Hepatocyte (in vitro differentiated cells): ENCODE results near the gene FBXL15. TPM values are rescaled to one million over a fixed set of nuclear protein-coding genes. Genes with fewer than 3 reads are reported as not detected.
A peak's percentile ranks its signal among the peaks of the same experiment; 100 is the strongest.

ENCODE experiments used
- DNase-seq: peaks from one replicate; pipeline ENCODE4 v3.0.0-alpha.2; 2016; ENCODE audit warnings: low spot score
- H2AFZ ChIP-seq: fragments of 200-600 bp; sonication (generic); 2 replicates; pipeline ENCODE4 v1.6.0; 2016; ENCODE audit warnings: antibody characterized with exemption, mild to moderate bottlenecking
- H3K27ac ChIP-seq: fragments of 200-600 bp; sonication (generic); 2 replicates; pipeline ENCODE4 v1.5.1; 2016; ENCODE audit warnings: mild to moderate bottlenecking
- H3K27me3 ChIP-seq: fragments of 200-600 bp; sonication (generic); 2 replicates; pipeline ENCODE4 v1.6.1; 2016
- H3K36me3 ChIP-seq: fragments of 200-600 bp; sonication (generic); replicated peaks from 2 replicates; pipeline ENCODE4 v1.5.1; 2016; ENCODE audit warnings: low read depth; ENCODE audit not compliant: insufficient read depth
- H3K4me1 ChIP-seq: fragments of 200-600 bp; sonication (generic); 2 replicates; pipeline ENCODE4 v1.5.1; 2016; ENCODE audit warnings: mild to moderate bottlenecking, moderate library complexity; ENCODE audit not compliant: insufficient read depth
- H3K4me2 ChIP-seq: fragments of 200-600 bp; sonication (generic); 2 replicates; pipeline ENCODE4 v1.6.0; 2016
- H3K4me3 ChIP-seq: fragments of 200-600 bp; sonication (generic); 2 replicates; pipeline ENCODE4 v1.5.1; 2016; ENCODE audit warnings: mild to moderate bottlenecking
- H3K79me2 ChIP-seq: fragments of 200-600 bp; sonication (generic); 2 replicates; pipeline ENCODE4 v1.6.0; 2017; ENCODE audit warnings: mild to moderate bottlenecking
- H3K9me2 ChIP-seq: fragments of 200-600 bp; sonication (generic); replicated peaks from 2 replicates; pipeline ENCODE4 v1.6.0; 2017; ENCODE audit warnings: mild to moderate bottlenecking; ENCODE audit not compliant: insufficient read depth
- H3K9me3 ChIP-seq: fragments of 200-600 bp; sonication (generic); 2 replicates; pipeline ENCODE4 v1.5.1; 2016; ENCODE audit warnings: low read depth, mild to moderate bottlenecking
- H4K20me1 ChIP-seq: fragments of 200-600 bp; sonication (generic); 2 replicates; pipeline ENCODE4 v1.6.0; 2016; ENCODE audit warnings: mild to moderate bottlenecking; ENCODE audit not compliant: insufficient read depth, poor library complexity, severe bottlenecking
- EZH2 ChIP-seq: fragments of 200-600 bp; sonication (generic); IDR thresholded peaks from 2 replicates; pipeline ENCODE4 v1.6.1; 2016; ENCODE audit warnings: antibody characterized with exemption, mild to moderate bottlenecking, borderline replicate concordance
- EZH2phosphoT487 ChIP-seq: fragments of 200-600 bp; sonication (generic); IDR thresholded peaks from one replicate; pipeline ENCODE4 v1.6.1; 2018; ENCODE audit warnings: antibody characterized with exemption, mild to moderate bottlenecking, low read depth, moderate library complexity; ENCODE audit not compliant: unreplicated experiment, severe bottlenecking
- WGBS: methylation state at CpG from one replicate; pipeline ENCODE4 v1.1.6; 2016; ENCODE audit warnings: low lambda C conversion rate; ENCODE audit errors: missing lambda C conversion rate; 5-methylcytosine and 5-hydroxymethylcytosine counted together
- polyA plus RNA-seq: library from polyadenylated mRNA; unstranded; fragments of >200 nt; fragmentation: Nextera tagmentation; extraction: Ambion mirVana; gene quantifications from 2 replicates; pipeline ENCODE4 v1.2.1, GENCODE V29; 2016
- total RNA-seq: library from RNA; depleted of rRNA; stranded (reverse); fragments of >200 nt; gene quantifications from 2 replicates; pipeline ENCODE4 v1.2.3, GENCODE V29; 2014
- TF ChIP-seq, protein P1 (sequence below): fragments of 200-600 bp; sonication (generic); IDR thresholded peaks from 2 replicates; pipeline ENCODE4 v1.5.1; 2016; ENCODE audit warnings: antibody characterized with exemption, mild to moderate bottlenecking; ENCODE audit not compliant: poor library complexity

Gene FBXL15
- total and polyA plus RNA-seq, 2 experiments from 2014 or later = 16.3 to 42.3 TPM

DNA sequence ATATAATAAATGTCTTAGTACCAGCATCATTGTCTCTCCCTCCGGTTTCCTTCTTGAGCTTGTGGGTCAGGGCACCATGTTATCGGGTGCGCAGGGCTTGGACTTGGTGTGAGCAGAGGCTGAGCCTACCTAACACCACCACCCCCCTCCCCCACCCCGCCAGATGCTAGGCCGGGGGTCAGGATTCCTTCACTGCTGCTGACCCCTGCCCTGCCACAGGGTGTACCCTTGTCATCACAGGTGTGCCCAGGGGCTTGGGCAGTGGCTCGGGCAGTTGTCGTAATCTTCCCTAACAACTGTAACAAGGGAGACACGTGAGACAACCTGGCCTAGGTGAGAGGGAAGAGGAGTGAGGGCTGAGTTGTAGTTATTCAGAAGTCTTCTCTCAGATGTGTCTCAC is 37.8 kb upstream of the FBXL15 start:
- no peaks in the 10 kb centered on the region for H3K9me3 ChIP-seq
- 89% methylated on average over 8 of the region's 8 CpGs for WGBS

GRCh38 chr10:102384053-102384452 is 36.6 kb upstream of the FBXL15 start:
- DNase-seq = no peak
- no peaks in the 10 kb centered on the region for H4K20me1 ChIP-seq
- H3K4me3 ChIP-seq = no peak overlapping the region
- no peak for TF ChIP-seq EZH2phosphoT487
- TF ChIP-seq, protein P1, sequence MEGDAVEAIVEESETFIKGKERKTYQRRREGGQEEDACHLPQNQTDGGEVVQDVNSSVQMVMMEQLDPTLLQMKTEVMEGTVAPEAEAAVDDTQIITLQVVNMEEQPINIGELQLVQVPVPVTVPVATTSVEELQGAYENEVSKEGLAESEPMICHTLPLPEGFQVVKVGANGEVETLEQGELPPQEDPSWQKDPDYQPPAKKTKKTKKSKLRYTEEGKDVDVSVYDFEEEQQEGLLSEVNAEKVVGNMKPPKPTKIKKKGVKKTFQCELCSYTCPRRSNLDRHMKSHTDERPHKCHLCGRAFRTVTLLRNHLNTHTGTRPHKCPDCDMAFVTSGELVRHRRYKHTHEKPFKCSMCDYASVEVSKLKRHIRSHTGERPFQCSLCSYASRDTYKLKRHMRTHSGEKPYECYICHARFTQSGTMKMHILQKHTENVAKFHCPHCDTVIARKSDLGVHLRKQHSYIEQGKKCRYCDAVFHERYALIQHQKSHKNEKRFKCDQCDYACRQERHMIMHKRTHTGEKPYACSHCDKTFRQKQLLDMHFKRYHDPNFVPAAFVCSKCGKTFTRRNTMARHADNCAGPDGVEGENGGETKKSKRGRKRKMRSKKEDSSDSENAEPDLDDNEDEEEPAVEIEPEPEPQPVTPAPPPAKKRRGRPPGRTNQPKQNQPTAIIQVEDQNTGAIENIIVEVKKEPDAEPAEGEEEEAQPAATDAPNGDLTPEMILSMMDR = peak; percentile 25
- TF ChIP-seq EZH2 = no peak
- H3K36me3 ChIP-seq = no peaks in the 10 kb centered on the region
- H3K9me2 ChIP-seq = no peaks in the 10 kb centered on the region
- no peaks in the 10 kb centered on the region for H3K79me2 ChIP-seq
- H3K27ac ChIP-seq = no peak overlapping the region
- no peak overlapping the region for H2AFZ ChIP-seq
- H3K4me2 ChIP-seq = no peak overlapping the region
- H3K27me3 ChIP-seq = no peaks in the 10 kb centered on the region
- H3K9me3 ChIP-seq = no peaks in the 10 kb centered on the region
- H3K4me1 ChIP-seq = no peaks in the 10 kb centered on the region
- WGBS = 50% methylated on average over 6 of the region's 6 CpGs

More for the DNA sequence above, 37.8 kb upstream of the FBXL15 start:
- no peak overlapping the region for H3K4me2 ChIP-seq
- no peaks in the 10 kb centered on the region for H4K20me1 ChIP-seq
- no peak for TF ChIP-seq EZH2phosphoT487
- TF ChIP-seq, protein P1 = no peak
- no peak for TF ChIP-seq EZH2
- H3K79me2 ChIP-seq = no peaks in the 10 kb centered on the region
- no peaks in the 10 kb centered on the region for H3K4me1 ChIP-seq
- H3K9me2 ChIP-seq = no peaks in the 10 kb centered on the region
- H3K36me3 ChIP-seq = no peaks in the 10 kb centered on the region
- H3K27ac ChIP-seq = no peak overlapping the region
- H3K27me3 ChIP-seq = no peaks in the 10 kb centered on the region
- no peak overlapping the region for H2AFZ ChIP-seq
- DNase-seq = no peak
- H3K4me3 ChIP-seq = no peak overlapping the region

DNA sequence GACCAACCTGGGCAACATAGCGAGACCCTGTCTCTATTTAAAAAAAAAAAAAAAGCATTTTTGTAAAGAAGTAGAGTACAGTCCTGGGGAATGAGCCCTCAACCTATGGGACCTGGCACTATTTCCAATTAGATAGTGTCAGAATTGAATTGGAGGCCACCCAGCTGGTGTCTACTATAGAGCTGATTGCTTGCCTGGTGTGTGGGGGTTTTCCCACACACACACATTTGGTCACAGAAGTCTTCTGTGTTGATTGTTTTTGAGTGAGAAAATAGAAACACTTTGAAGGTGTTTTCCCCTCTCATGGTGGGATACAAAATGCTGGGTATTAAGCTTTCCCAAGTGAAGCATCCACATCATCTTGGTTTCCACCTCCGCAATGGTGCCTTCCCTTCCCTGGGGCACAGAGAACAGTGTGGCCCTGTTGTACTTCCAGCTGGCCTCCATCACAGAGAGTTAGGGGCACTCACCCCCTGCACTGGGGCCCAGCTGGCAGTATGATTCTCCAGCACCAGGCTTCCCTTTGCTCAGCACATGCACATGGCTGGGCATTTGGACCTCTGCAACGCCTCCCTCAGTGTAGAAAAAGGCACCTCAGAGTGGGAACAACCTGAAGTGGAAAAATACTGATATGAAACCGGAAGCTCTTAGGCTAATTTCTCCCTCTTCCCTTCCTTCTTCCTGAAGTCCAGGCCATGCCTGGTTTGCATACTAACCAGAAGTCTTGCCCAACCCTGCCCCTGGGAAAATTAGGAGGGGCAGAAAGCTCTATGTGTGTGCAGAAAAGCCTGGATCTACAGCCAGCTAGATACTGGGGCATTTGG is 35.8 kb upstream of the FBXL15 start:
- Histone ChIP-seq H3K36me3 (no peaks in the 10 kb centered on the region), H3K4me2 (no peak overlapping the region), H3K4me1 (no peaks in the 10 kb centered on the region), H3K79me2 (no peaks in the 10 kb centered on the region), H3K9me3 (no peaks in the 10 kb centered on the region), H4K20me1 (no peaks in the 10 kb centered on the region), H3K4me3 (no peak overlapping the region), H3K27ac (no peak overlapping the region), H2AFZ (no peak overlapping the region), H3K27me3 (no peaks in the 10 kb centered on the region), H3K9me2 (no peaks in the 10 kb centered on the region)
- no peak for DNase-seq
- WGBS = 71% methylated on average over 4 of the region's 4 CpGs
- no peak for TF ChIP-seq EZH2phosphoT487
- TF ChIP-seq, protein P1 = no peak
- no peak for TF ChIP-seq EZH2
